HepG2 (cell line): ENCODE results near the gene SAMD4B. TPM values are rescaled to one million over a fixed set of nuclear protein-coding genes. Genes with fewer than 3 reads are reported as not detected.

Experiments used
- ATAC-seq: fragments of 200-7000 bp; cut with Tn5 transposase; 3 replicates; pipeline ENCODE4 v1.9.1; 2020; ENCODE audit warnings: mild to moderate bottlenecking, moderate library complexity
- BruUV-seq: library from RNA; stranded (reverse); fragments of 400-500 nt; replicated peaks from 2 replicates; lab custom pipeline; 2021; lab: Mats Ljungman, UMichigan
- CTCF ChIA-PET: fragments of 300-600 bp; formaldehyde crosslinking; extraction: SDS; loops from one replicate; lab custom pipeline; 2021; ENCODE audit warnings: low total read pairs, inconsistent platforms, low intra/inter-chr PET ratio; lab: Yijun Ruan, JAX
- POLR2A ChIA-PET: fragments of 350-600 bp; sonication (Branson Sonifier 250); formaldehyde crosslinking; loops from one replicate; lab custom pipeline; 2020; ENCODE audit warnings: antibody characterized with exemption, inconsistent platforms; lab: Yijun Ruan, JAX
- DNase-seq: peaks from one replicate; pipeline ENCODE4 v3.0.0-alpha.2; 2015; ENCODE audit warnings: low spot score
- FAIRE-seq: peaks from 3 replicates; lab custom pipeline; 2011; peaks lifted over from hg19 to GRCh38; lab: Jason Lieb, UNC
- H2AFZ ChIP-seq: one replicate; pipeline ENCODE4 v1.6.1; 2011; ENCODE audit warnings: low read length, inconsistent platforms
- H3K27ac ChIP-seq: fragments of 300-600 bp; 3 replicates; pipeline ENCODE4 v1.8.0; 2011; ENCODE audit warnings: mixed run types, mild to moderate bottlenecking, mixed read lengths, low read length, inconsistent platforms; ENCODE audit not compliant: insufficient read depth; ENCODE audit errors: extremely low read length
- H3K27me3 ChIP-seq, 2 experiments: fragments of 200-600 bp in 1 of 2; 2 replicates in 1 of 2; 3 replicates in 1 of 2; pipeline versions ENCODE4 v1.6.0 to v1.8.0; 2011; ENCODE audit warnings: low read length in 2 of 2, mild to moderate bottlenecking in 2 of 2, moderate library complexity in 2 of 2, inconsistent platforms in 1 of 2; ENCODE audit not compliant: insufficient read depth in 2 of 2, control insufficient read depth in 1 of 2
- H3K36me3 ChIP-seq, 2 experiments: fragments of 200-600 bp in 1 of 2; replicated peaks in 1 of 2; 2 replicates in 1 of 2; 3 replicates in 1 of 2; pipeline versions ENCODE4 v1.5.1 to v1.8.0; 2011; ENCODE audit warnings: low read length in 2 of 2, inconsistent platforms in 1 of 2; ENCODE audit not compliant: insufficient read depth in 2 of 2, control insufficient read depth in 1 of 2
- H3K4me1 ChIP-seq: 2 replicates; pipeline ENCODE4 v1.5.1; 2012; ENCODE audit warnings: low read length, inconsistent platforms; ENCODE audit not compliant: insufficient read depth
- H3K4me2 ChIP-seq: 2 replicates; pipeline ENCODE4 v1.6.0; 2011; ENCODE audit warnings: low read depth, low read length, inconsistent platforms
- H3K4me3 ChIP-seq, 3 experiments: fragments of 200-600 bp in 1 of 3; sonication (generic), shearing (Covaris generic) in 1 of 3; replicated peaks in 1 of 3; 2 replicates each; pipeline ENCODE4 v1.5.1; 2011 to 2016; ENCODE audit warnings: low read length in 3 of 3, inconsistent platforms in 2 of 3, low read depth in 2 of 3, mild to moderate bottlenecking in 2 of 3, control low read depth in 1 of 3, mixed read lengths in 1 of 3; ENCODE audit not compliant: insufficient read depth in 1 of 3
- H3K79me2 ChIP-seq: one replicate; pipeline ENCODE4 v1.6.1; 2011; ENCODE audit warnings: low read length, inconsistent platforms; ENCODE audit not compliant: insufficient read depth
- H3K9ac ChIP-seq: 2 replicates; pipeline ENCODE4 v1.6.0; 2011; ENCODE audit warnings: mild to moderate bottlenecking, low read depth, low read length, inconsistent platforms; ENCODE audit not compliant: insufficient read depth
- H3K9me3 ChIP-seq: 2 replicates; pipeline ENCODE4 v1.5.1; 2012; ENCODE audit warnings: mild to moderate bottlenecking, low read length
- H4K20me1 ChIP-seq: 2 replicates; pipeline ENCODE4 v1.6.0; 2011; ENCODE audit warnings: inconsistent platforms, mild to moderate bottlenecking, low read length, moderate library complexity; ENCODE audit not compliant: insufficient read depth
- AGO1 ChIP-seq: fragments of 200-400 bp; formaldehyde crosslinking; IDR thresholded peaks from 2 replicates; pipeline ENCODE4 v1.6.1; 2017; ENCODE audit warnings: mild to moderate bottlenecking, low read depth, low read length, moderate library complexity; ENCODE audit not compliant: poor library complexity, severe bottlenecking
- AGO2 ChIP-seq: fragments of 200-400 bp; formaldehyde crosslinking; optimal IDR thresholded peaks from 2 replicates; pipeline ENCODE3; 2017; ENCODE audit warnings: mild to moderate bottlenecking, low read depth, low read length, moderate library complexity
- AKAP8 ChIP-seq: sonication (generic); formaldehyde crosslinking; IDR thresholded peaks from 2 replicates; pipeline ENCODE4 v1.5.1; 2020; ENCODE audit warnings: mild to moderate bottlenecking, missing genetic modification reagents
- ATF7 ChIP-seq, 2 experiments: fragments of 450-650 bp in 1 of 2; sonication (generic) in 1 of 2; formaldehyde crosslinking in 1 of 2; IDR thresholded peaks; 2 replicates each; pipeline versions ENCODE4 v1.4.0 to v1.6.1; 2016 to 2020; ENCODE audit warnings: antibody characterized with exemption in 1 of 2, mild to moderate bottlenecking in 1 of 2, missing genetic modification reagents in 1 of 2
- CEBPB ChIP-seq: IDR thresholded peaks from 2 replicates; pipeline ENCODE4 v1.6.1; 2011; ENCODE audit warnings: low read depth, low read length, improper control_type of control experiment, borderline replicate concordance
- CREM ChIP-seq, 2 experiments: sonication (generic) in 1 of 2; formaldehyde crosslinking in 1 of 2; IDR thresholded peaks; 2 replicates each; pipeline versions ENCODE4 v1.4.0 to v1.6.1; 2016 to 2020; ENCODE audit warnings: antibody characterized with exemption in 1 of 2, mild to moderate bottlenecking in 1 of 2, missing genetic modification reagents in 1 of 2
- ERF ChIP-seq: IDR thresholded peaks from 2 replicates; pipeline ENCODE4 v1.6.1; 2018; ENCODE audit warnings: missing biosample characterization, missing genetic modification reagents
- MAFF ChIP-seq: IDR thresholded peaks from 2 replicates; pipeline ENCODE4 v1.6.1; 2011; ENCODE audit warnings: low read depth, low read length, improper control_type of control experiment
- POLR2A ChIP-seq, 2 experiments: IDR thresholded peaks; 2 replicates each; pipeline ENCODE4 v1.6.1; 2011; ENCODE audit warnings: low read depth in 2 of 2, low read length in 2 of 2, mild to moderate bottlenecking in 1 of 2, moderate library complexity in 1 of 2; ENCODE audit not compliant: insufficient read depth in 1 of 2
- POLR2AphosphoS5 ChIP-seq: IDR thresholded peaks from 2 replicates; pipeline ENCODE4 v1.6.1; 2012; ENCODE audit warnings: low read depth, low read length
- POLR2G ChIP-seq: fragments of 200-400 bp; formaldehyde crosslinking; IDR thresholded peaks from 2 replicates; pipeline ENCODE4 v1.6.1; 2018; ENCODE audit warnings: mild to moderate bottlenecking, low read depth, low read length, moderate library complexity
- REST ChIP-seq, 2 experiments: IDR thresholded peaks; 2 replicates each; pipeline ENCODE4 v1.6.1; 2011 to 2012; ENCODE audit warnings: low read length in 2 of 2, borderline replicate concordance in 1 of 2, low read depth in 1 of 2, mild to moderate bottlenecking in 1 of 2, moderate library complexity in 1 of 2
- ZBTB21 ChIP-seq: sonication (generic); formaldehyde crosslinking; IDR thresholded peaks from 2 replicates; pipeline ENCODE4 v1.4.0; 2020; ENCODE audit warnings: missing genetic modification reagents
- ZBTB44 ChIP-seq: sonication (generic); formaldehyde crosslinking; IDR thresholded peaks from 2 replicates; pipeline ENCODE4 v1.4.0; 2020; ENCODE audit warnings: missing genetic modification reagents
- ZNF350 ChIP-seq: sonication (generic); formaldehyde crosslinking; IDR thresholded peaks from 2 replicates; pipeline ENCODE4 v1.4.0; 2020; ENCODE audit warnings: mild to moderate bottlenecking, low read depth, missing genetic modification reagents, borderline replicate concordance
- ZNF83 ChIP-seq: sonication (generic); formaldehyde crosslinking; IDR thresholded peaks from 2 replicates; pipeline ENCODE4 v1.4.0; 2020; ENCODE audit warnings: missing genetic modification reagents, mild to moderate bottlenecking, borderline replicate concordance
- ZSCAN21 ChIP-seq: sonication (generic); formaldehyde crosslinking; IDR thresholded peaks from 2 replicates; pipeline ENCODE4 v1.8.0; 2022; ENCODE audit warnings: mild to moderate bottlenecking, missing genetic modification reagents, moderate library complexity, borderline replicate concordance
- WGBS: methylation state at CpG from one replicate; pipeline ENCODE4 v1.1.6; 2017; ENCODE audit warnings: low lambda C conversion rate; 5-methylcytosine and 5-hydroxymethylcytosine counted together
- in situ Hi-C: cut with HindIII; loops from 2 replicates; pipeline ENCODE4 v1.10.0; 2017; ENCODE audit warnings: low pct_unique_long_range_greater_than_20kb; ENCODE audit not compliant: extremely low pct_ligation_motif_present
- intact Hi-C: fragments of 100-400 bp; cut with micrococcal nuclease; formaldehyde crosslinking; loops from one replicate; pipeline ENCODE4 v1.10.0; 2022; ENCODE audit not compliant: unreplicated experiment
- polyA plus RNA-seq, 8 experiments: library from polyadenylated mRNA; depleted of rRNA in 3 of 8; stranded (reverse) in 7 of 8; unstranded in 1 of 8; fragments of >200 nt; fragmentation: Illumina TruSeq in 4 of 8; extraction: Trizol in 4 of 8; gene quantifications; 2 replicates each; pipeline versions ENCODE4 v1.2.1 to v1.2.3, GENCODE V29; 2011 to 2016; ENCODE audit warnings: low read depth in 4 of 8, missing spikeins in 1 of 8, mixed read lengths in 1 of 8; ENCODE audit not compliant: insufficient read depth in 1 of 8
- total RNA-seq, 5 experiments: library from RNA; depleted of rRNA; stranded (reverse); fragments of >200 nt; fragmentation: Illumina TruSeq; extraction: Trizol; gene quantifications; 2 replicates each; pipeline ENCODE4 v1.2.3, GENCODE V29; 2016; ENCODE audit warnings: low read depth in 1 of 5

SAMD4B gene
- total and polyA plus RNA-seq, 2 of the 13 experiments (the other 11 are each of a cell fraction or from before 2014, with no cell fraction given), result 26.0 to 31.8 TPM

- H3K4me1 ChIP-seq, result peaks cover 66% of the 10 kb centered on the region
- TF ChIP-seq ZSCAN21 (CRISPR knock-in tag) (no peak), AGO2 (peak; percentile 75), ZNF350 (CRISPR knock-in tag) (0 out of 2 replicates have a peak, but pooled peaks have one; percentile 47), CREM (IDR thresholded peaks at IDR 0.05) (peak; percentile 51; the same call in 1 of the 2 replicates), CREM (CRISPR knock-in tag; IDR thresholded peaks at IDR 0.05) (no peak), ZBTB44 (no peak), ATF7 (IDR thresholded peaks at IDR 0.05) (0 out of 2 replicates have a peak, but pooled peaks have one; percentile 2), ATF7 (CRISPR knock-in tag; IDR thresholded peaks at IDR 0.05) (no peak), POLR2A (IDR thresholded peaks at IDR 0.05; ENCODE audit: insufficient read depth in 1 of 2, low read depth in 2 of 2, low read length in 2 of 2) (peak; percentile 6 to 48; a peak in 3 of 4 replicates), ZNF83 (CRISPR knock-in tag) (0 out of 2 replicates have a peak, but pooled peaks have one; percentile 25), POLR2AphosphoS5 (peak; percentile 37; the same call in 1 of the 2 replicates), POLR2G (peak; percentile 59), CEBPB (peak; percentile 41; the same call in 1 of the 2 replicates), ERF (CRISPR knock-in tag) (no peak), AKAP8 (peak; percentile 35; the same call in 1 of the 2 replicates), REST (IDR thresholded peaks at IDR 0.05; ENCODE audit: borderline replicate concordance in 1 of 2, low read depth in 1 of 2, low read length in 2 of 2) (no peak), AGO1 (peak; percentile 30), MAFF (0 out of 2 replicates have a peak, but pooled peaks have one; percentile 26), ZBTB21 (peak; percentile 96)
Observed at GRCh38 chr19:39430675-39431593, 88.7 kb downstream of the SAMD4B start.

More at GRCh38 chr19:39430675-39431593, 88.7 kb downstream of the SAMD4B start:
- Histone ChIP-seq H3K4me3 (no peak overlapping the region), H3K4me2 (peak overlapping the region; percentile 28; the same call in 1 of the 2 replicates), H3K27me3 (no peaks in the 10 kb centered on the region; a peak in 1 of 5 replicates), H3K9ac (peak overlapping the region; percentile 23; the same call in 1 of the 2 replicates), H2AFZ (no peak overlapping the region), H3K9me3 (no peaks in the 10 kb centered on the region), H3K36me3 (peaks cover 11 to 26% of the 10 kb centered on the region in 2 experiments), H3K79me2 (peaks cover 24% of the 10 kb centered on the region), H4K20me1 (peaks cover 29% of the 10 kb centered on the region), H3K27ac (peak overlapping the region; percentile 58)
- CTCF ChIA-PET, result no interaction called here
- no TSS peak for BruUV-seq
- intact Hi-C loops, result no loop called here
- ATAC-seq (peak; percentile 4; the same call in 2 of the 3 replicates), DNase-seq (peak; percentile 71), FAIRE-seq (no peak)
- POLR2A ChIA-PET, result interaction anchor here (1.5 to 3.8 kb wide), 5 partner anchors 15 to 33 kb away, joined by 4 to 31 read pairs (median 12); partner anchors contain the start of gene SUPT5H
- in situ Hi-C loops, result no loop called here
- 52% methylated on average over 22 of the region's 25 CpGs for WGBS
